ENCODE data around the gene SECTM1.

SECTM1 gene

GRCh38 chr17:82320956-82321927 is 12.3 kb downstream of the SECTM1 start:
- DNase-seq (ENCODE audit: extremely low spot score): peak; percentile 83
- TF ChIP-seq CTCF (IDR thresholded peaks at IDR 0.05; ENCODE audit: control extremely low read depth, extremely low read depth, low read depth, missing control alignments): peak; percentile 87
- ChIA-PET POLR2A (no interaction called here), CTCF (interaction anchor here (0.6 to 4.4 kb wide), 16 partner anchors 9 to 106 kb away, joined by 3 to 59 read pairs (median 4); partner anchors contain the start of gene SECTM1)

GRCh38 chr17:82320140-82320840 is 13.3 kb downstream of the SECTM1 start:
- DNase-seq (ENCODE audit: extremely low spot score): no peak
- ChIA-PET POLR2A (no interaction called here), CTCF (interaction anchor here (0.6 to 4.4 kb wide), 10 partner anchors 10 to 84 kb away, joined by 3 to 59 read pairs (median 4); no protein-coding TSS in a partner anchor)
- TF ChIP-seq CTCF (IDR thresholded peaks at IDR 0.05; ENCODE audit: control extremely low read depth, extremely low read depth, low read depth, missing control alignments): no peak

GRCh38 chr17:82319619-82320062 is 13.9 kb downstream of the SECTM1 start:
- POLR2A ChIA-PET: no interaction called here
- DNase-seq (ENCODE audit: extremely low spot score): no peak
- CTCF ChIA-PET: no interaction called here
- TF ChIP-seq CTCF (IDR thresholded peaks at IDR 0.05; ENCODE audit: control extremely low read depth, extremely low read depth, low read depth, missing control alignments): no peak

- ChIA-PET POLR2A (no interaction called here), CTCF (no interaction called here)
Measured at GRCh38 chr17:82318772-82319606, 14.6 kb downstream of the SECTM1 start.

GRCh38 chr17:82318169-82318498 is 15.4 kb downstream of the SECTM1 start:
- CTCF ChIA-PET: interaction anchor here (1.7 kb wide), 1 partner anchor 17 kb away, joined by 11 read pairs; no protein-coding TSS in a partner anchor
- TF ChIP-seq CTCF (IDR thresholded peaks at IDR 0.05; ENCODE audit: control extremely low read depth, extremely low read depth, low read depth, missing control alignments): no peak
- POLR2A ChIA-PET: no interaction called here
- no peak for DNase-seq (ENCODE audit: extremely low spot score)

More at GRCh38 chr17:82318772-82319606, 14.6 kb downstream of the SECTM1 start:
- TF ChIP-seq CTCF (IDR thresholded peaks at IDR 0.05; ENCODE audit: control extremely low read depth, extremely low read depth, low read depth, missing control alignments): no peak
- DNase-seq (ENCODE audit: extremely low spot score): no peak
